ENCODE results near the gene FAM171A1. TPM values are rescaled to one million over a fixed set of nuclear protein-coding genes. Genes with fewer than 3 reads are reported as not detected.
"Not testable (repeated sequence)": the region's sequence is repeated elsewhere in the genome, so short reads cannot be mapped to it uniquely, and the experiment has no call there.

The FAM171A1 gene
- total RNA-seq, 2 donors from 2014 or later, result 50.9 to 65.8 TPM

GRCh38 chr10:15344256-15344875, 26.7 kb downstream of the FAM171A1 start:
- H3K36me3 ChIP-seq, result no peaks in the 10 kb centered on the region
- DNase-seq, result no peak
- H3K4me3 ChIP-seq, result no peak overlapping the region
- intact Hi-C loops (cut with DNase I), result no loop called here
- peaks cover 4% of the 10 kb centered on the region for H3K4me1 ChIP-seq
- H3K27ac ChIP-seq, result peak overlapping the region; percentile 41
- no peak for TF ChIP-seq CTCF (IDR thresholded peaks at IDR 0.05)
- peak overlapping the region in 1 of 2 donors; percentile 43 for H3K9ac ChIP-seq (ENCODE audit: low read depth in 2 of 2, low read length in 2 of 2)
- no peaks in the 10 kb centered on the region for H3K27me3 ChIP-seq
- H3K9me3 ChIP-seq, result no peaks in the 10 kb centered on the region

- Histone ChIP-seq H3K27me3 (no peaks in the 10 kb centered on the region), H3K9me3 (no peaks in the 10 kb centered on the region), H3K4me3 (no peak overlapping the region), H3K9ac (ENCODE audit: low read depth in 2 of 2, low read length in 2 of 2) (no peak overlapping the region), H3K27ac (no peak overlapping the region), H3K36me3 (no peaks in the 10 kb centered on the region), H3K4me1 (peaks cover 4% of the 10 kb centered on the region)
- no peak for DNase-seq
- intact Hi-C loops (cut with DNase I), result no loop called here
- no peak for TF ChIP-seq CTCF (IDR thresholded peaks at IDR 0.05)
These were observed 28.1 kb downstream of the FAM171A1 start for GRCh38 chr10:15342970-15343369.

GRCh38 chr10:15341502-15342128, 29.5 kb downstream of the FAM171A1 start:
- H3K36me3 ChIP-seq, result no peaks in the 10 kb centered on the region
- no peaks in the 10 kb centered on the region for H3K27me3 ChIP-seq
- no peak overlapping the region for H3K9ac ChIP-seq (ENCODE audit: low read depth in 2 of 2, low read length in 2 of 2)
- no peak overlapping the region for H3K4me3 ChIP-seq
- intact Hi-C loops (cut with DNase I), result no loop called here
- DNase-seq, result no peak
- peaks cover 4% of the 10 kb centered on the region for H3K4me1 ChIP-seq
- no peaks in the 10 kb centered on the region for H3K9me3 ChIP-seq
- TF ChIP-seq CTCF (IDR thresholded peaks at IDR 0.05), result no peak
- H3K27ac ChIP-seq, result no peak overlapping the region

GRCh38 chr10:15339892-15340291, 31.2 kb downstream of the FAM171A1 start:
- H3K9me3 ChIP-seq, result no peaks in the 10 kb centered on the region
- H3K27ac ChIP-seq, result no peak overlapping the region
- no peaks in the 10 kb centered on the region for H3K36me3 ChIP-seq
- no peak for DNase-seq
- no peak overlapping the region for H3K4me3 ChIP-seq
- intact Hi-C loops (cut with DNase I), result no loop called here
- no peak for TF ChIP-seq CTCF (IDR thresholded peaks at IDR 0.05)
- no peak overlapping the region for H3K9ac ChIP-seq (ENCODE audit: low read depth in 2 of 2, low read length in 2 of 2)
- H3K4me1 ChIP-seq, result peaks cover 11% of the 10 kb centered on the region
- H3K27me3 ChIP-seq, result no peaks in the 10 kb centered on the region

GRCh38 chr10:15337441-15337923, 33.6 kb downstream of the FAM171A1 start:
- H3K9ac ChIP-seq (ENCODE audit: low read depth in 2 of 2, low read length in 2 of 2); H3K36me3 ChIP-seq; H3K27ac ChIP-seq; intact Hi-C loops (cut with DNase I); H3K9me3 ChIP-seq; H3K4me3 ChIP-seq; DNase-seq; H3K27me3 ChIP-seq: not testable (repeated sequence)
- peaks cover 11% of the 10 kb centered on the region for H3K4me1 ChIP-seq

GRCh38 chr10:15336211-15336610, 34.9 kb downstream of the FAM171A1 start:
- intact Hi-C loops (cut with DNase I), result no loop called here
- peaks cover 16% of the 10 kb centered on the region for H3K4me1 ChIP-seq
- TF ChIP-seq CTCF (IDR thresholded peaks at IDR 0.05), result no peak
- no peaks in the 10 kb centered on the region for H3K27me3 ChIP-seq
- no peak overlapping the region for H3K4me3 ChIP-seq
- H3K9me3 ChIP-seq, result no peaks in the 10 kb centered on the region
- H3K27ac ChIP-seq, result no peak overlapping the region
- H3K36me3 ChIP-seq, result no peaks in the 10 kb centered on the region
- no peak overlapping the region for H3K9ac ChIP-seq (ENCODE audit: low read depth in 2 of 2, low read length in 2 of 2)
- no peak for DNase-seq

Data from colonic mucosa (tissue), 4 donors.